HG03575 (cell line): ENCODE data around the gene BMAL1.
"Not testable (repeated sequence)": the region's sequence is repeated elsewhere in the genome, so short reads cannot be mapped to it uniquely, and the experiment has no call there.

Experiments
- ATAC-seq: cut with Tn5 transposase; IDR thresholded peaks from one replicate; pipeline ENCODE4 v1.9.1; 2021; ENCODE audit not compliant: unreplicated experiment, insufficient number of reproducible peaks, low FRiP score; ENCODE audit errors: extremely low read depth

Gene BMAL1

DNA sequence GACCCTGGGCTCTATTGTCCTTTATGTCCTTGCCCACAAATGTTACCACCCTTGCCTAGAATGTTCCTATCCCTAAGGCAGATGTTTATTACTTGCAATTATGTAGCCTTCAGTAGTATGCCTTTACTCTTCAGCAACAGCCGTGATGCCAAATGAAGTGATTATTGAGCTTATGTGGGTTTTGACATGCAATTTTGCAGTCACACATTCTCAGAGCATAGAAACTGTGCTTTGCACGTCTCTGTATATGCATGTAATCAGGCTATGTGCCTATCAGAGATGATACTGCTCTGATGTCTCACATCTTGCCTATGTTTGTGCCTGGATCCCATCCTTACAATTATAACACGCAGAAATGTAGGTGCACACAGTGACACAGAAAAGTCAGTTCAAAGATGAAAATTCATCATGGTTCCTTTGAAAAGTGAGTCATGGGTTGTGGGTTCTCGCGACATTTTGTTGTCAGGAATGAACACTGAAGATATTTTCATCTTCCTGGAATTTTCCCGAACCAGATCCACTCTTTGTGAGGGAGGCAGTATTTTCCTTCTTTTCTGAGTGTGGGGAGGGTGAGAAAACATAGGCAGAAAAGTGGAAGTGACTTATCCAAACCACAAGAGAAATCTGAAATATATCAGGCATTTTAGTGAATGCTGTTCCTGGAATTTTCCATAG, 81.1 kb downstream of the BMAL1 start:
- ATAC-seq: no peak

DNA sequence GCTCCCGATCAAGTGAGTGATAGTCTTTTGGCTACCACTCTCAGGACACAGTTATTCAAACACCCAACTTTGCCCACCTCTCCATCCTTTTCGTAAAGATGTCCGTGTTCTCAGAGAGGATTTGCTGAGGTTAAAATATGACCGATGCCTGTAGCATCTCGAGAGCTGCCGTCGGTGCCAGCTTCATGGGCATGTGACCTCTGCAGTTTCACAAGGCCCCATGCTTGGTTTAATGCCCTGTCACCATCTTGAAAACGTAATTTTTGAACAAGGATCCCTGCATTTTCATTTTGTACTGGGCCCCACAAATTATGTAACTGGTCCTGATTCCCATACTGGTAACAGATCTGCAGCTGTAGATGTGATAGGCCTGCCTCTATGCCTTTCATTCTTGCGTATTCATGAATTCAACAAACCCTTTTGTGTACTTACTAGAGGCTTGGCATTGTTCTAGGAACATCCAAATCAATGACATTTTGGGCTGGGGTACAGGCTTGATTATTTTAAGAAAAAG, 85.1 kb downstream of the BMAL1 start:
- ATAC-seq: no peak

DNA sequence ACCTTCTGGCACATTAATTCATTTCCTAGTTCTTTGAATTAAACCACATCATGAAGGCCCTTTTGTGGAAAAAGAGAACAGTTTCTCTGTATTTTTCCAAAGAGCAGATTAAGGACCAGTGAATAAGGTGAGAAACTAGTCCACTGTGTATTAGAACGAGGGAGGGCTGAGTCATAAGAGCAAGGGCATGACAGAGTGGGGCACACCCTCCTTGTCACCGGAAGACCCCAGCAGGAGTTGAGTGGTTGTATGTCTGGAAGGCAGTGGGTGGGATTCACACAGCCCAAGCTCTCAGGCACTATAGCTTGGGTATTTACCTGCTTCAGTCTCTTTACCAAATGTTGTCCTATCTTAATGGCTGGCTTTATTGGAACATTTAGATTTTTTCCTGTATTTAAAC, 86.8 kb downstream of the BMAL1 start:
- ATAC-seq: no peak

DNA sequence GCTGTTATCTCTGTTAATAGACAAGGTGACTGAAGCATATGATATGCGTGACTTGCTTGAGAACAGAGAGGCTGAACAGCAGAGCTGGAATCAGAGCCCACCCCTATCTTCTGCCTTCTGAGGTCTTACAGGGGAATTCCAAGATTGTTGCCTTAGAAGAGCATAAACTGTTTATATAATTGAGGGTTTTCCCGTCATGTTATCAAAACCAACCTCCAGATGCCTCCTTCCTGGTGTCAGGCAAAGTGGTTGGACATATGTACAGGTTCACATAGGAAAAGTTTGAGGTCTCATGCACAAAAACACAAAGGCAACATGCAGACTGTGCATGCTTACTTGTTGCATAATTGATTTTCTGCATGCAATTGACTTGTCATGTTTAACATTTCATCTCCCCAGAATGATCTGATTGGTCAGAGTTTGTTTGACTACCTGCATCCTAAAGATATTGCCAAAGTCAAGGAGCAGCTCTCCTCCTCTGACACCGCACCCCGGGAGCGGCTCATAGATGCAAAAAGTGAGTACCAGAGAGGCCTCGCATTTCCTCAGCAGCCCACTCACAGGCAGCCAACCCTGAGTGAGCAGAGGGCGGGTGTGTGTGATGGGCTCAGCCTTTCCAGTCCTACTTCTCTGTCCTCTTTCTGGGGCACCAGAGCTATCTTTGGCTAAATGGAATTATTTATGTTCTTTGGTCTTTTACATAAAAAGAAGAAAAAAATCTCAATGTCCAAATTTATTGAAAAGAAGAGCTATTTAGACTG, 88.9 kb downstream of the BMAL1 start:
- no peak for ATAC-seq

DNA sequence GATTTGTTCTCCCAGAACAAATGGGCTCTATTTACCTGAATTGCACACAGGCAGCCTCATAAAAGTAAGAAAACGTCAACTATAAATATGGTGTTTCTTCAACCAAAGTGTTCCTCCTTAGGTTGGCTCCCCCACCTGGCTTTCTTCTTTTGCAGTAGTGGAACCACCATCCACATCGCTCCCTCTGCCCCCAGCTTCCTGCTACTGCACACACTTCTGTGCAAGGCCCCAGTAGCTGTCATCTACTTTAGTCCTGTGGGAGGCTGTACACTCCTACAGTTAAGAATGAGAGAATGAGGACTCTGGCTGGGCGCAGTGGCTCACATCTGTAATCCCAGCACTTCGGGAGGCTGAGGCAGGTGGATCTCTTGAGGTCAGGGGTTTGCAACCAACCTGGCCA, 89.5 kb downstream of the BMAL1 start:
- ATAC-seq: no peak

DNA sequence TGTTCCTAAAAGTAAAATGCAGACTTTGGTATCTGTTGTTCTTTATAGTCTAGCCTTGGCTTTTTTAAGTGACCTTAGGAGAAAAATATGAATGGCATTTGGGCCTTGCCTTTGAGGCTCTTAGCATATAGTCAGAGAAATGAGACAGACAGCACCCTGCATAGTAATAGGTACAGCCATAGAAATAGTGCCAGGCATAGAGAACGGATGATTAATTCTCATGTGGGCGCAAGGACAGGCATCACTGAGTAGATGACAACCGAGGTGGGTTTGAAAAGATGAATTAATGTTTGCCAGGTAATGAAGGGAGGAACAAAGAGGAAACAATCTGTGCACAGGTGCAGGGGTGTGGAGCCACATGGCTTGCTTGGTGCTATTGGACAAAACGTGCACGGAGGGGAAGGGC, 90.5 kb downstream of the BMAL1 start:
- no peak for ATAC-seq

DNA sequence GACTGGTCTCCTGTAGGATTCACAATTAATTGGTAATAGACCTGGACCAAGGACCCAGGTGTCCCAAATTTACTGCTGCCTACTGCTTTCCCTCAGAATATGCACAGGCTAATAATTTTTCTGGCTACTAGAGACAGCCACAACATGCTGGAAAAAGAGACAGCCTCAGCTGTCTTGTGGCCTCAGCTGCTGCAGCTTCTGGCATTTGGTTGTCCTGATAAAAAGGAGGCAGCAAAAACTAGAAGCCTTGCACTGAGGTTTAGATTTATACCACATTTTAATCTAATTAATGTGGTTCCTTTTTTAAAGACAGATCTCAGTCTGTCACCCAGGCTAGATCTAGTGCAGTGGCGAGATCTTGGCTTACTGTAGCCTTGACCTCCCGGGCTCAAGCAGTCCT, 95.6 kb downstream of the BMAL1 start:
- no peak for ATAC-seq

DNA sequence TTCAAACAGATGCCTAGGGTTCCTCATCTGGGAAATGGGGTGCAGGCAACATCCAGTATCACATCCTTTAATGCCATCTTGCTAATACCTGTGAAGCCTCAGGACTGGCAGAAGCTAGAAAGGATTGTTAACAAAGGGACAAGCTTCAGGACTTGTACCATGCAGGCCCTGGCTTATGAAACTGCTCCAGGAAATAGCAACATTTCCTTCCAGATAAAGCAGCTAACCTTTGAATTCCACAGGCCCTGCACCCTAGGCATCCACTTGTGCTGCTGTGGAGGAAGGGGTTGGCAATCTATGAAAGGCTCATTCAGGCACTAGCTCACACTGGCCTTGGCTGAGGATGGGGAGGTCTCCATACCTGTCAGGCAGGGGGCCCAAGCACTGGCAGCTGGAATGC, 98.2 kb downstream of the BMAL1 start:
- no peak for ATAC-seq

DNA sequence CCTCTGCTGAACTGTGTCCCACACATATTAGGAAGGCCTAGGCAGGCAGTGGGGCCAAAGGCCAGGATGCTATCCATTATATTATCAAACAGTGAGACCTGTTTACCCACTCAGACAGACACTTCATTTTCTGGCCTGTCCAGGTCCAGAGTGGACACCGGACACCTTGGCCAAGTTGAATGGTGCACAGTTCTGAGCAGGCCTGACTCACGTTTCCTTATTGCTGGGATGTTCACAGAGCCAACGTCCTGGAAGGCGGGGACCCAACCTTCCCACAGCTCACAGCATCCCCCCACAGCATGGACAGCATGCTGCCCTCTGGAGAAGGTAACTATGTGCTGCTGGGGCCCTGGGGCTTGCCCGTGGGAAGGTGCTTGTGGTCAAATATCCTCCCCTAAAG, 98.8 kb downstream of the BMAL1 start:
- no peak for ATAC-seq

DNA sequence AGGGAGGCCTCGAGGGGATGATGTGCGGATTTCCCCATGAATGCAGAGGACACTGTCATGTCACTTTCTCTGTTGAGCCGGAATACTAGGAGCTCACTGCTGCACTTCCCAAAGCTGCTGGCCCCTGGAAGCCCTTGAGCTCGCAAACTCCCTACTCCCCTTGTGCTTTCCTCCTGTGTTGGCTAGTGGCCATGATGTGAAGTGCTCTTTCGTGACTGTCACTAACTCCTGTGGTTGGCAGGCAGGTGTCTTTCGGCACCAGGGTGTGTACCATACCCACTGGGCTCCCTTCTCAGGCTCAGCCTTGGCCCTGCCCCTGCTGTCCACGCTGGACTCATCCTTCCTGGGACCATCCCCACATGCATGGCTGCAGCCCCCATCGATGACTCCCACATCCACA, 99.2 kb downstream of the BMAL1 start:
- ATAC-seq: no peak

DNA sequence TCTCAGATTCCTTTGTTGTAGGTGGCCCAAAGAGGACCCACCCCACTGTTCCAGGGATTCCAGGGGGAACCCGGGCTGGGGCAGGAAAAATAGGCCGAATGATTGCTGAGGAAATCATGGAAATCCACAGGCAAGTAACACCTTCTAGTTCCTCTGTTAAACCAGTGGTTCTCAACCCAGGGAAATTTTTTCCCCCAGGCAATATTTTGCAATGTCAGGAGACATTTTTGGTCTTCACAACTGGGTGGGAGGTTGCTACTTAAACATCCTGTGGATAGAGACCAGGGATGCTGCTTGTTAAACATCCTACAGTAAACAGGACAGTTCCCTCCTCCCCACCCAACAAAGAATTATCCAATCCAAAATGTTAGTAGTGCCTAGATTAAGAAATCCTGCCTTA, 100.7 kb downstream of the BMAL1 start:
- ATAC-seq: no peak

DNA sequence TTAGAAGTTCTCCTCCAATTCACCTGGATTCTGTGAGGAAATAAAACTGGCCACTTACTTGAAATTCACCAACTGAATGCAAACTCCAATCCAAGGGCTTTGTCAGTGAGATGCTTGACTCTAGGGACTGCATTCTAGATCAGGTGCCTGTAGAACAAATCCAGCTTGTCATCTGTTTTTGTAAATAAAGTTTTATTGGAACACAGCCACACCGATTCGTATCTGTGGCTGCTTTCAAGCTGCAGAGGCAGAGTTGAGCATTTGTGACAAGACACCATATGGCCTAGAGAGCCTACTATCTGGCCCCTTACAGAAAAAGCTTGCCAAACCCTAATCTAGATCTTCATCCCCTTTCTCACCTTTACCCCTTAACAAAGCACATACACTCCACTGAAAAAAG, 103.1 kb downstream of the BMAL1 start:
- ATAC-seq: no peak

DNA sequence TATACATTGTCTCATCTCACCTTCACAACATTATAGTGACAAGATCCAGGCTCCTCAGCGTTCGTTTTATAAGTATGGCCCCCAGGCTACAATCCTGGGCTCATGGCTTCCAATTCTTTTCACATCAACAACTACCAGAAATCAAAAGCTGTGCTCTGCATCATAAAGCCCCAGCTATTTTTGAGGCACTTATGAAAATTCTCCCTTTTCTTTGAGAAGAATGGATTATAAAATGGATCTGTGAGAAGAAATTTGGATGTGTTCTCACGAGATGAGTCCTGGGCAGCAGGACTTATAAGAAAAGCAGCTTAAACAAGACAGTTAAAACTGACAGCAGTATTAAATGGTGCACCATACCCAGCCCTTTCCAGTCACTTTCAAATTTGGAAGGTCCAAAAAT, 105.2 kb downstream of the BMAL1 start:
- ATAC-seq: no peak

DNA sequence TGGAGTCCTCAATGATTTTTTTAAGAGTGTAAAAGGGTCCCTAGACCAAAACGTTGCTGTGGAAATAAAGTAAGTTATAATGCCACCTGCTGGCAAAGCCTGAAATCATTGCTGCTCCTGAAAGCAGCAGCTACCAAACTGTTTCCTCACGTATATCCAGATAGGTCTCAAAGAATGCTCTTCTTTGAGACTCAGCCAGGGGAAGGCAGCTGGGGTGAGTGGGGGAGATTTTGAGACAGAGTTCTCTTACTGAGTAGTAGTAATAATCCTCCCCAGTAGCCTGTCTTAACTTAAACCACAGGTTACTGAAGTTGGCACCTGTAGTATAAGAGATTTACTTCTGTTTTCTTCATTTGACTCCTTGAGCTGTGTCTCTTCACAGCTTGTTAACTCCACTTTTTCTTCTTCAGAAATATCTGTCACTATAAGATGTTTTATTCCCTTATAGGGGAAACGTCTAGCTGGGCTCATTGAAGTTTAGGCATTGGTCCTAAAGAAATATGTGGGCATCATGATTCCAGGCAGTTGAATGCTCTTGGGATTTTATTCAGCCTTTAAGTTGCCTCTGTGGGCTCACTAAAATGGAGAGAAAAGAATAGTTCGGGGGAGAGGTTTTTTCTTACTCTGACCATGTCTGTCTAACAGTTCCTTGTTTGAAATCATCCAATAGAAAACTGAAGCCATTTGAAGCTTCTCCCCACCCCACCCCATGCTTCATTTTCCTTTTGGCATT, 107.5 kb downstream of the BMAL1 start:
- no peak for ATAC-seq

DNA sequence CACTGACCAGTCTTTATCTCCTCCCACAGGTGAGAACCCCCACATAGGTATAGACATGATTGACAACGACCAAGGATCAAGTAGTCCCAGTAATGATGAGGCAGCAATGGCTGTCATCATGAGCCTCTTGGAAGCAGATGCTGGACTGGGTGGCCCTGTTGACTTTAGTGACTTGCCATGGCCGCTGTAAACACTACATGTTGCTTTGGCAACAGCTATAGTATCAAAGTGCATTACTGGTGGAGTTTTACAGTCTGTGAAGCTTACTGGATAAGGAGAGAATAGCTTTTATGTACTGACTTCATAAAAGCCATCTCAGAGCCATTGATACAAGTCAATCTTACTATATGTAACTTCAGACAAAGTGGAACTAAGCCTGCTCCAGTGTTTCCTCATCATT, 109.0 kb downstream of the BMAL1 start:
- ATAC-seq: no peak

DNA sequence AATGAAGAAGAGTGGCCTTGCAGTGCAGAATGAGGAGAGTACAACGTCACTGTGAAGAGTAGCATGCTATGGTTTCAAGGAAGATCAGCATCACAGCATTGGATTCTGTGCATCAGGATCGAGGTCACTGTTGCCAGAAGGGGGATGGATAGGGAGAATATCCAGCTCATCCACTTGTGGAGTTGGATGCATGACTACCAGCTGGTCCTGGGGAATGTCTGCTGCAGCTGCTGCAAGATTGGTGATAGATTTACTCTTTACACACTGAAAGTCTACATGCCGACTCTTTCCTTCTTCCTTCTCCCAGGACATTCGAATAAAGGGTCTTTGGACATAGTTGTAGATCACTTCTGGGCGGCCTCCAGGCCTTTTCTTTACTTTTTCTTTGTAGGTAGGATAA, 111.2 kb downstream of the BMAL1 start:
- no peak for ATAC-seq

DNA sequence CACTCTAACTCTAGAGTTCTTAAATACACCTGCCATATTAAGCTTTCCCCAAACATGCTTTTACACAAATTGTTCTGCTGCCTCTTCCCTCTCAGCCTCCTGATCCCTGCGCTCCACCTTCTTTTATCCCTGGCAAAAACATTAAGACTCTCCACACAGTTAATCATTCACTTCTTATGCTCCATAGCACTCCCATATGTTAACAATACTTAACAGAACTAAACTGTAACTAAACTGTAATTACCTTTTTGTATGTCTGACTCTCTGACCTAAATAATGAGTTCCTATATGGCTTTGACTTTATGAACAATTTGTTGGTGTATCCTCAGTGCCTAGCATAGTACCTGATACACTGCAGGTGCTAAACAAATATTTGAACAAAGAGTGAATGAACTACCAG, 113.6 kb downstream of the BMAL1 start:
- no peak for ATAC-seq

DNA sequence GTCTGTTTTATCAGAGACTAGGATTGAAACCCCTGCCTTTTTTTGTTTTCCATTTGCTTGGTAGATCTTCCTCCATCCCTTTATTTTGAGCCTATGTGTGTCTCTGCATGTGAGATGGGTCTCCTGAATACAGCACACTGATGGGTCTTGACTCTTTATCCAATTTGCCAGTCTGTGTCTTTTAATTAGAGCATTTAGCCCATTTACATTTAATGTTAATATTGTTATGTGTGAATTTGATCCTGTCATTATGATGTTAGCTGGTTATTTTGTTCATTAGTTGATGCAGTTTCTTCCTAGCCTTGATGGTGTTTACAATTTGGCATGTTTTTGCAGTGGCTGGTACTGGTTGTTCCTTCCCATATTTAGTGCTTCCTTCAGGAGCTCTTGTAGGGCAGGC, 120.7 kb downstream of the BMAL1 start:
- not testable (repeated sequence) for ATAC-seq

DNA sequence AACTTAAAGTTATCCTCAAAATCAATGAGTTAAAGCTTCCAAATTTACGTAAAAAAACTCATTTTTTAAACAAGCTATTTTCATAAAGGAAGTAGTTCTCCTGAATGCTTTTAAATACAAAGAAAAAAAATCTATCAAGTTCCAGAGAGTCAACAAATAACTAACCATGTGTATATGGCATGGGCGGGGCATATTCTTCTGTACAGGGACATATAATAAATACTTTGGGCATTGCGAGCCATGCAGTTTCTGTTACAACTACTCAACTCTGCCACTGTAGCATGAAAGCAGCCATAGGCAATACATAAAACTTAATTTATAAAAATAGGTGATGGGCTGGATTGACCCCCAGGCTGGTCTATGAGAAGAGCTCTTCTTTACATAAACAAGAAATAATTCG, 127.6 kb downstream of the BMAL1 start:
- no peak for ATAC-seq

DNA sequence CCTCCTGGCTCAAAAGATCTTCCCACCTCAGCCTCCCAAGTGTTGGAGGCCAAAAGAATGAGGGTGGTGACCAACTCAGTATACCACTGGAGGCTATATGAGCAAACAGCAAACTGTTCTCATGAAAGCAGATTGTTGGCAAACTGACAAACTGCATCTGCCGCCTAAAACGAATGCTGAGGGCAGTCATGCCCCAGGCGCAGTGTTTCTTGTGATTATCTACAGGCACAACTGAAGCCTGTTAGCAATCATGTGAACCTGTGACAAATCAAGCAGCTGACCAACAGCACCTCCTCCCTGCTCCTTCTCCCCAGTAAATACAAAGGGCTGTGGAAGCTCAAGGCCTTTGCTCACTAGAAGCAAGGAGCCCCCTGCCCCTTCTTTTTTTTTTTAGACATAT, 137.6 kb downstream of the BMAL1 start:
- no peak for ATAC-seq
